GM21717 (cell line): ENCODE measurements around the gene THBD.

ENCODE experiments used
- ATAC-seq: cut with Tn5 transposase; IDR thresholded peaks from one replicate; pipeline ENCODE4 v1.9.1; 2021; ENCODE audit warnings: mild to moderate bottlenecking, moderate library complexity; ENCODE audit not compliant: unreplicated experiment

The THBD gene

GRCh38 chr20:23062632-23063031 lies 13.2 kb upstream of the THBD start:
- ATAC-seq, result no peak

- ATAC-seq, result no peak
These were observed 12.5 kb upstream of the THBD start for GRCh38 chr20:23061734-23062561.

GRCh38 chr20:23061262-23061661 lies 11.8 kb upstream of the THBD start:
- no peak for ATAC-seq

GRCh38 chr20:23060629-23061028 lies 11.2 kb upstream of the THBD start:
- ATAC-seq, result no peak

GRCh38 chr20:23059846-23060245 lies 10.4 kb upstream of the THBD start:
- no peak for ATAC-seq

GRCh38 chr20:23059001-23059400 lies 9.5 kb upstream of the THBD start:
- ATAC-seq, result no peak

GRCh38 chr20:23058240-23058639 lies 8.8 kb upstream of the THBD start:
- no peak for ATAC-seq

GRCh38 chr20:23052904-23053303 lies 3.4 kb upstream of the THBD start:
- ATAC-seq, result no peak

- no peak for ATAC-seq
These were observed 1.6 kb upstream of the THBD start for GRCh38 chr20:23050847-23051627.

GRCh38 chr20:23050076-23050838 lies 785 bp upstream of the THBD start:
- no peak for ATAC-seq

- ATAC-seq, result no peak
These were observed 930 bp downstream of the THBD start for GRCh38 chr20:23048283-23049200.

- ATAC-seq, result no peak
These were observed 1.7 kb downstream of the THBD start for GRCh38 chr20:23047738-23048214.

- no peak for ATAC-seq
These were observed 2.3 kb downstream of the THBD start for GRCh38 chr20:23047001-23047737.

- no peak for ATAC-seq
These were observed 3.0 kb downstream of the THBD start for GRCh38 chr20:23046431-23046830.

GRCh38 chr20:23043376-23043775 lies 6.1 kb downstream of the THBD start:
- no peak for ATAC-seq

GRCh38 chr20:23042270-23042669 lies 7.2 kb downstream of the THBD start:
- no peak for ATAC-seq

GRCh38 chr20:23039885-23040508 lies 9.5 kb downstream of the THBD start:
- ATAC-seq, result no peak

GRCh38 chr20:23039136-23039875 lies 10.2 kb downstream of the THBD start:
- ATAC-seq, result no peak
